Embryonic facial prominence (tissue), 1 donor: ENCODE results near the gene ZBTB17.
"Not testable (repeated sequence)": the region's sequence is repeated elsewhere in the genome, so short reads cannot be mapped to it uniquely, and the experiment has no call there.

ENCODE experiments used
- DNase-seq: peaks from one replicate; pipeline ENCODE4 v3.0.0-alpha.2; 2016; ENCODE audit errors: extremely low spot score

Gene ZBTB17

GRCh38 chr1:15935056-15935950 lies 40.6 kb downstream of the ZBTB17 start:
- DNase-seq, result no peak

DNA sequence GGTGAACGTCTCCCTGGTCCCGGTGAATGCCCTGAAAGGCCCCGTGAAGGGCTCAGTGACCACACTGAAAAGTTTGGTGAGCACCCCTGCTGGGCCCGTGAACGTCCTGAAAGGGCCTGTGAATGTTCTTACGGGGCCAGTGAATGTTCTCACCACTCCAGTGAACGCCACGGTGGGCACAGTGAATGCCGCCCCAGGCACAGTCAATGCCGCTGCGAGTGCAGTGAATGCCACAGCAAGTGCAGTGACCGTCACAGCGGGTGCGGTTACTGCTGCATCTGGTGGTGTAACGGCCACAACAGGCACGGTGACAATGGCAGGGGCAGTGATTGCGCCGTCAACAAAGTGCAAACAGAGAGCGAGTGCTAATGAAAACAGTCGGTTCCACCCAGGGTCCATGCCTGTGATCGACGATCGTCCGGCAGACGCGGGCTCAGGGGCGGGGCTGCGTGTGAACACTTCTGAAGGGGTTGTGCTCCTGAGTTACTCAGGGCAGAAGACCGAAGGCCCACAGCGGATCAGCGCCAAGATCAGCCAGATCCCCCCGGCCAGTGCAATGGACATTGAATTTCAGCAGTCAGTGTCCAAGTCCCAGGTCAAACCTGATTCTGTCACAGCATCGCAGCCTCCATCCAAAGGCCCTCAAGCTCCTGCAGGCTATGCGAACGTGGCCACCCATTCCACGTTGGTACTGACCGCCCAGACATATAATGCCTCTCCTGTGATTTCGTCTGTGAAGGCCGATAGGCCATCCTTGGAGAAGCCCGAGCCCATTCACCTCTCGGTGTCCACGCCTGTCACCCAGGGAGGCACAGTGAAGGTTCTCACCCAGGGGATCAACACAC lies 41.5 kb downstream of the ZBTB17 start:
- no peak for DNase-seq

- DNase-seq, result no peak
Observed at GRCh38 chr1:15933684-15934083, 42.2 kb downstream of the ZBTB17 start.

DNA sequence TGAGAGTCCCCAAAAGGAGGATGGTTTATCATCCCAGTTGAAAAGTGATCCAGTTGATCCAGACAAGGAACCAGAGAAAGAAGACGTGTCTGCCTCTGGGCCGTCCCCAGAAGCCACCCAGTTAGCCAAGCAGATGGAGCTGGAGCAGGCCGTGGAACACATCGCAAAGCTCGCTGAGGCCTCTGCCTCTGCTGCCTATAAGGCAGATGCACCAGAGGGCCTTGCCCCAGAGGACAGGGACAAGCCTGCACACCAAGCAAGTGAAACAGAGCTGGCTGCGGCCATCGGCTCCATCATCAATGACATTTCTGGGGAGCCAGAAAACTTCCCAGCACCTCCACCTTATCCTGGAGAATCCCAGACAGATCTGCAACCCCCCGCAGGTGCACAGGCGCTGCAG lies 43.3 kb downstream of the ZBTB17 start:
- no peak for DNase-seq

DNA sequence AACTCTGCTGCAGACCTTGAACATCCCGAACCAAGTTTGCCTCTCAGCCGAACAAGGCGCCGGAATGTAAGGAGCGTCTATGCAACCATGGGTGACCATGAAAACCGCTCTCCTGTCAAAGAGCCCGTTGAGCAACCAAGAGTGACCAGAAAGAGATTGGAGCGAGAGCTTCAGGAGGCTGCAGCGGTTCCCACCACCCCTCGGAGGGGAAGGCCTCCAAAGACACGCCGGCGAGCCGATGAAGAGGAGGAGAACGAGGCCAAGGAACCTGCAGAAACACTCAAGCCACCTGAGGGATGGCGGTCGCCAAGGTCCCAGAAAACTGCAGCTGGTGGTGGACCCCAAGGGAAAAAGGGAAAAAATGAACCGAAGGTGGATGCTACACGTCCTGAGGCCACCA lies 44.0 kb downstream of the ZBTB17 start:
- no peak for DNase-seq

DNA sequence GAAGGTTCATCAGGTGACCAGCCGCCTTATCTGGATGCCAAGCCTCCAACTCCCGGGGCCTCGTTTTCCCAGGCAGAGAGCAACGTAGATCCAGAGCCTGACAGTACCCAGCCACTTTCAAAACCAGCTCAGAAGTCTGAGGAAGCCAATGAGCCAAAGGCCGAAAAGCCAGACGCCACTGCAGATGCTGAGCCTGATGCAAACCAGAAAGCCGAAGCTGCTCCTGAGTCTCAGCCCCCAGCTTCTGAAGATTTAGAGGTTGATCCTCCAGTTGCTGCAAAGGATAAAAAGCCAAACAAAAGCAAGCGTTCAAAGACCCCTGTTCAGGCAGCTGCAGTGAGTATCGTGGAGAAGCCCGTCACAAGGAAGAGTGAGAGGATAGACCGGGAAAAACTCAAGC lies 44.5 kb downstream of the ZBTB17 start:
- no peak for DNase-seq

DNA sequence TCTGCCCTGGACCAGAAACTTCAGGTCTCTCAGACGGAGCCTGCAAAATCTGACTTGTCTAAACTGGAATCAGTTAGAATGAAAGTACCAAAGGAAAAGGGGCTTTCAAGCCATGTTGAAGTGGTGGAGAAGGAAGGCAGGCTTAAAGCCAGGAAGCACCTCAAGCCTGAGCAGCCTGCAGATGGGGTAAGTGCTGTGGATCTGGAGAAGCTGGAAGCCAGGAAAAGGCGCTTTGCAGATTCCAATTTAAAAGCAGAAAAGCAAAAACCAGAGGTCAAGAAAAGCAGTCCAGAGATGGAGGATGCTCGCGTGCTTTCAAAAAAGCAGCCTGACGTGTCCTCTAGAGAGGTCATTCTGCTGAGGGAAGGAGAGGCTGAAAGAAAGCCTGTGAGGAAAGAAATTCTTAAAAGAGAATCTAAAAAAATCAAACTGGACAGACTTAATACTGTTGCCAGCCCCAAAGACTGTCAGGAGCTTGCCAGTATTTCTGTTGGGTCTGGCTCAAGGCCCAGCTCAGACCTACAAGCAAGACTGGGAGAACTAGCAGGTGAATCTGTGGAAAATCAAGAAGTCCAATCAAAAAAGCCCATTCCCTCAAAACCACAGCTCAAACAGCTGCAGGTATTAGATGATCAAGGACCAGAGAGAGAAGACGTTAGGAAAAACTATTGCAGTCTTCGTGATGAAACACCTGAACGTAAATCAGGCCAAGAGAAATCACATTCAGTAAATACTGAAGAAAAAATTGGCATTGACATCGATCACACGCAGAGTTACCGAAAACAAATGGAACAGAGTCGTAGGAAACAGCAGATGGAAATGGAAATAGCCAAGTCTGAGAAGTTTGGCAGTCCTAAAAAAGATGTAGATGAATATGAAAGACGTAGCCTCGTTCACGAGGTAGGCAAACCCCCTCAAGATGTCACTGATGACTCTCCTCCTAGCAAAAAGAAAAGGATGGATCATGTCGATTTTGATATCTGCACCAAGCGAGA lies 46.6 kb downstream of the ZBTB17 start:
- no peak for DNase-seq

DNA sequence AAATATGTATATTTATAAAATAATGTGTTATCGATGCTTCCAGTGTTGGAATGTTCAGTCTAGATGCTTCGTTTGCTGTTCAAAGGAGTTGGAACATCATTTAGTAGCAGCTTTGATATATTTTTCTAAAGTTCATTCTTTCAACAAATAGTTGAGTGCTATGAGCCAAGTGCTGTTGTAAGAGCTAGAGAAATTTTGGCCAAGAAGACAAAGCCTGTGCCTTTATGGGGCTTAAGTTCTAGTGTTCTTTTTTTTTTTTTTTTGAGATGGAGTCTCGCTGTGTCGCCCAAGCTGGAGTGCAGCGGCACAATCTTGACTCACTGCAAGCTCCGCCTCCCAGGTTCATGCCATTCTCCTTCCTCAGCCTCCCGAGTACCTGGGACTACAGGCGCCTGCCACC lies 49.5 kb downstream of the ZBTB17 start:
- not testable (repeated sequence) for DNase-seq

- DNase-seq, result no peak
Observed at GRCh38 chr1:15923241-15923640, 52.7 kb downstream of the ZBTB17 start.

DNA sequence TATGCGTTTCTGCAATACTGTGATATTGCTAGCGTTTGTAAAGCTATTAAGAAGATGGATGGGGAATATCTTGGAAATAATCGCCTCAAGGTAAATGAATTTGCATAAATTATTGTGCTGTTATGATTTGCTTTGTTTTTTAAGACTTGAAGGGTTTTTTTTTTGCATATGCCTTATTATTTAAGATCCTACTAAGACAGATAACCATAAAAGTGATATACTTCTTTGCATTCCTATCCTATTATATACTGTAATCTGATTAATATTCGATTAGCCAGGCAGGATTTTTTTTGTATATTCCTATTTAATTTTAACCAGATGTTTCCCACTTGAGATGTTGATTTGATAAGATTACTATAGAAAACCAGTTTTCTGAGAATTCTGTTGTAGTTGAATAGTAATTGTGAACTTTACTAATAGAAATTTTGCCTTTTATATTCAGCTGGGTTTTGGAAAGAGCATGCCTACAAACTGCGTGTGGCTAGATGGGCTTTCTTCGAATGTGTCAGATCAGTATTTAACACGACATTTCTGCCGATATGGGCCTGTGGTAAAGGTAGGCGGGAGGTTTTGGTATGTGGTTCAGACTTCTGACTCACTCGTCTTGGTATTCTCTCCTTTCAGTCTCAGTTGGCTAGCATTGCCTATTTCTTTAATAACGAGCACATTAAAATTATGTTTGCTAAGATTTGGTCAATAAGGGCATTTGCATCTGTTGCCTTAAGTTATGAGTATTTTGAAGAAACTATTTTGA lies 56.8 kb downstream of the ZBTB17 start:
- no peak for DNase-seq

DNA sequence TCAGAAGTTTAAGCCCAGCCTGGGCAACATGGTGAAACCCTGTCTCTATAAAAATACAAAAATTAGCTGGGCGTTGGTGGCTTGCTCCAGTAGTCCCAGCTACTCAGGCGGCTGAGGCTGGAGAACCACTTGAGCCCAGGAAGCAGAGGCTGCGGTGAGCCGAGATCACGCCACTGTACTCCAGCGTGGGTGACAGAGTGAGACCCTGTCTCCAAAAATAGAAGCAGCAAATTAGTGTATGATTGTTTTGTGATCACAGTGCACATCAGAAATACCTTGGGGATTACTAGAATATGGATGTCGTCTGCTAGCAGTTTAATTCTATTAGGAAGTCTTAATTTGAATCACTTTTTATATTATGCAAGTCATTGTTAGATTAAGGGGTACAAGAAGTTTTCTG lies 59.0 kb downstream of the ZBTB17 start:
- DNase-seq, result no peak

GRCh38 chr1:15916417-15916816 lies 59.5 kb downstream of the ZBTB17 start:
- DNase-seq, result no peak

DNA sequence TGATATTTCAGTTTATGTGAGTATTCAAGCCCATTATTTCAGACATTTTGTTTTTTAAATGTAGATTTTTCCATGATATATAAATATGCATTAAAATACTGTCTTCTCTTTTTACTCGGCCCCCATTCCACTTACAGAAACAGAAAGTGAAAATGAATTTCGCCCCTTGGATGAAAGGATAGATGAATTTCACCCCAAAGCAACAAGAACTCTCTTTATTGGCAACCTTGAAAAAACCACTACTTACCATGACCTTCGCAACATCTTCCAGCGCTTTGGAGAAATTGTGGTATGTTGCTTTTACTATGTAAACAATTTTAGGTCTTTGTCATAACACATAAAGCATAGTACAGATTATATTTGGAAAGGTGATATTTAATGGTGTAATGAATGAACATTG lies 59.9 kb downstream of the ZBTB17 start:
- no peak for DNase-seq

DNA sequence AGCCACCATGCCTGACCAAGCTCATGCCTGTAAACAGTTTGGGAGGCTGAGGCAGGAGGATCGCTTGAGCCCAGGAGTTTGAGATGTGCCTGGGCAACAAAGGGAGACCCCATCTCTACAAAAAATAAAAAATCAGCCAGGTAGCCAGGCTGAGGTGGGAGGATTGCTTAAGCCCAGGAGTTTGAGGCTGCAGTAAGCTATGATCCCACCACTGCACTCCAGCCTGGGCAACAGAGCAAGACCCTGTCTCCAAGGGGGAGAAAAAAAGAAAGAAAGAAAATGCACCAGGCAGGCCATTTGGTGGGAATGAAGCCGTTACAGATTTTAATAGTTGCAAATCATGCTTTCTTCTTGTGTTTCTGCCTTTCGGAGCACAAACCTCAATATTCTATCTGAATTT lies 62.3 kb downstream of the ZBTB17 start:
- DNase-seq, result not testable (repeated sequence)

- no peak for DNase-seq
Observed at GRCh38 chr1:15911927-15912326, 64.0 kb downstream of the ZBTB17 start.

GRCh38 chr1:15911141-15911540 lies 64.8 kb downstream of the ZBTB17 start:
- no peak for DNase-seq

DNA sequence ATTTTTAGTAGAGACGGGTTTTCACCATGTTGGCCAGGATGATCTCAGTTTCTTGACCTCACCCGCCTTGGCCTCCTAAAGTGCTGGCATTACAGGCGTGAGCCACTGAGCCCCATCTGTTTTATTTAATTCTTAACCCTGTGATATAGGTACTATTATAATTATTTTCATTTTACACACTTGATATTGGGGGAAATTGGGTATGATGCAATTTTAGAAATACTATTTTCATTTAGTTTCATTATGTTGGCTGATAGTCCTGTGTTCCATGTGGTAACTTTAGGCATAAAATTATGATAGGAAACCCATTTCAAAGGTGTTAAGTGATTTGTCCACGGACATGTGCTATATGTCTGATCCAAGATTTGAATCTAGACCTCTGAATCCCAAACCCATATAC lies 67.3 kb downstream of the ZBTB17 start:
- no peak for DNase-seq

- DNase-seq, result no peak
Observed at GRCh38 chr1:15902882-15903281, 73.0 kb downstream of the ZBTB17 start.

DNA sequence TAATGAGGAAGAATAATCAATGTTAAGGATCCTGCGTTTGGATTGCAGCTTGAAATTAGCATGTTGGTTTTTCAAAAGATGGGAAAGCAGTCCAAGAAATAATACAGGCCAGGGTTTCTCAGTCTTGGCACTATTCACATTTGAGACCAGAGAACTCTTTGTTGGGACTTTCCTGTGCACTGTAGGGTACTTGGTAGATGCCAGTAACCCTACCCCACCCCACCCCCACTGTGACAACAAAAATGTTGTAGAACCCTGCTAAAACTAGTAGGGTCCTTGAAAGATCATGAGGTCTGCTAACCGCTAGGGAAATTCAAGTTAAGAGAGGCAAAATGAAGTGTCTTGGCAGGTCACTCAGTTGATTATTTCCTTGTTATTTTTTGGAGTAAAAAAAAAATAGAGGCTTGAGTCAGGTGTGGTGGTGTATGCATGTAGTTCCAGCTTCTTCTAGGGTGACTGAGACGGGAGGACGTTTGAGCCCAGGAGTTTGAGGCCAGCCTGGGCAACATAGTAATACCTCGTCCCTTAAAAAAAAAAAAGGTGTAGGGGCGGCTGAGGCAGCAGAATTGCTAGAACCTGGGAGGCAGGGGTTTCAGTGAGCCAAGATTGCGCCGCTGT lies 75.1 kb downstream of the ZBTB17 start:
- DNase-seq, result no peak

- DNase-seq, result no peak
Observed at GRCh38 chr1:15899266-15899665, 76.6 kb downstream of the ZBTB17 start.
